HG03520 (cell line): ENCODE results near the gene LIN54.

Experiments
- ATAC-seq: cut with Tn5 transposase; IDR thresholded peaks from one replicate; pipeline ENCODE4 v1.9.1; 2021; ENCODE audit warnings: mild to moderate bottlenecking, moderate library complexity; ENCODE audit not compliant: unreplicated experiment

Gene LIN54

DNA sequence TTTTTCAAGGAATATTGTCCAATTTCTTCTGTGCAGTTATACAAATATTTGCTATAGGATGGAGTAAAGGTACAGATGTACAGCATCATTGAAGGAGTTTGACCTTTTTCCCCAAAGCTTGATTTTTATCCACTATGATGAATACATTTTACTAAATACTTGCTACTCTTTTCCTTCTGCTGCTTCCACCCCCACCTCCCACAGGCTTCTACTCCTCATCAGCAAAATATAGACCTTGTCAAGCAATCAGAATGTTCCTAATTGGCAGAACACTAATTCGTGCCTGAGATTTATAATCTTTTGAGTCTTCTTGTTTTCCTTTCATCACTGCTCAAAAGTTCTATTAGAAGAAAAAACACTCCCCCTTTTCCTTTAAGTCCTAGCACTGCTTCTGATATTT, 113.9 kb downstream of the LIN54 start:
- no peak for ATAC-seq

- no peak for ATAC-seq
Observed at GRCh38 chr4:82893942-82894341, 116.7 kb downstream of the LIN54 start.

DNA sequence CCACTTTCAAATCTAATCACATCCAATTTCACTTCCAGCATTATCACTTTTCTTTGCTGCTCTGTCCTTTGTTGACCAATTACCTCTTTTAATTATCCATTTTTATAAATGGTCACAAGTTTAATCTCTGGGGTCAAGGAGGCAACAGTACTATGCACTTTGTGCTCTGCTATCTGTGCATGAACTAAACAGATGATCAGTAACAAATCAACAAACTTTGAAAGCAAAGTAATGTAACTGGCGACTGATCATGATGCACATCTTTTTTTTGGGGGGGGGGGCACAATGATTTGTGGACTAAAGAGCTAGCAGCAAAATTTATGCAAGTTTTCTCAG, 118.2 kb downstream of the LIN54 start:
- no peak for ATAC-seq

DNA sequence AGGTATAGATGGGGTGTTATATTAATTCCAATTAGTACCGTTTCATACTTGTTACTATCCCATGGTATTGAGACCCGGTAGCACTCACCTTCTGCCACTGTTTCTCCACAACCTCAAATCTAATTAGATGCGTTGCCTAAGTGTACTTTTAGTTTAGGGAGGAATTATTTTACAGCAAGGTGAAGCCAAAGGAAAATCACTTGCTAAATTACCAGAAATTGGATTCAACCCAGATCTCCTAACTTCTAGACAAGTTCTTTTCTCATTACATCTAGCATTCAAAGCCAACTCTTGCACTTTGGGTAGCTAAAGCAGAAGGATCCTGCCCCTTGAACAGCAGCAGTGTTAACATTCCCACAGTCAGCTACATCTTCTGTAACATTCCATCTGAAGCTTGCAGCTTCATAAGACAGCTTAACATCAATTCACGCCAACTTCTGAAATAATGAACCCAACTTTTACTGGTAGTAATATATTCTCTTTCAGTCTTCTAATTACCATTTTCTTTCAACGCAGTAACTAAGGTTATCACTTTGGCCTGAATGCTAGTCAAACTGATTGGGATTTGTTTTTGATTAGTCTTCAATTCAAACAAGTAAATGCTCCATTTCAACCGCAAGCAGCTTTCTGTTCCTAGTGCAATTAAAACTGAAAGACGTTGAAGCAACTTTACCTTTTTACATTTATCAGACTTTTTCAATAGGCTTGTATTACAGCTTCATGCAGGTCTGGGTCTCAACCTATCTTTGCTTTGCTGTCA, 118.7 kb downstream of the LIN54 start:
- no peak for ATAC-seq

GRCh38 chr4:82890901-82891706, 119.5 kb downstream of the LIN54 start, which contains the start of gene SEC31A:
TSS of gene SEC31A (minus strand) at chr4:82891153. CDS start at chr4:82881936, 9,217 bp downstream.
- ATAC-seq, result peak; percentile 89

- no peak for ATAC-seq
Observed at GRCh38 chr4:82890528-82890900, 120.1 kb downstream of the LIN54 start.

- ATAC-seq, result no peak
Observed at GRCh38 chr4:82889287-82889686, 121.3 kb downstream of the LIN54 start.

GRCh38 chr4:82886147-82886942, 124.3 kb downstream of the LIN54 start:
- ATAC-seq, result no peak

GRCh38 chr4:82885410-82885809, 125.2 kb downstream of the LIN54 start:
- ATAC-seq, result no peak
